Measurements from ENCODE around the gene MRGPRG. TPM values are rescaled to one million over a fixed set of nuclear protein-coding genes. Genes with fewer than 3 reads are reported as not detected.
A peak's percentile ranks its signal among the peaks of the same experiment; 100 is the strongest.

MRGPRG gene
- total and polyA plus RNA-seq, 2 of the 8 experiments (the other 6 are each of a cell fraction or from before 2014, with no cell fraction given): not detected

GRCh38 chr11:3200388-3201111 is 18.1 kb downstream of the MRGPRG start:
- Histone ChIP-seq H3K23me2 (ENCODE audit: low read depth, low read length) (peaks cover 11% of the 10 kb centered on the region), H3K27me3 (replicated peaks in 1 of 4; ENCODE audit: control insufficient read depth in 3 of 4, extremely low read depth in 1 of 4, insufficient read depth in 3 of 4, low read length in 3 of 4) (peaks cover 10 to 39% (median 30%) of the 10 kb centered on the region in 4 experiments), H2AK5ac (ENCODE audit: low read depth, low read length) (0 out of 2 replicates have a peak overlapping the region, but pooled peaks have one; percentile 24), H3K14ac (ENCODE audit: insufficient read length) (no peak overlapping the region), H2BK12ac (ENCODE audit: low read depth, low read length) (no peak overlapping the region), H2BK20ac (ENCODE audit: low read length) (no peak overlapping the region), H3K4me2 (ENCODE audit: insufficient read depth in 1 of 2, low read depth in 2 of 2, low read length in 2 of 2) (no peak overlapping the region), H3K23ac (ENCODE audit: insufficient read length) (no peak overlapping the region), H3K36me3 (ENCODE audit: control insufficient read depth in 2 of 4, insufficient read depth in 4 of 4, low read length in 3 of 4) (no peaks in the 10 kb centered on the region), H3K18ac (ENCODE audit: extremely low read depth, low read length) (no peak overlapping the region), H3K79me1 (ENCODE audit: low read depth, low read length) (peaks cover 3% of the 10 kb centered on the region; the same call in 1 of the 2 replicates), H2BK15ac (ENCODE audit: low read length) (no peak overlapping the region), H3K79me2 (ENCODE audit: control insufficient read depth in 1 of 2, insufficient read depth in 2 of 2, low read length in 2 of 2) (no peaks in the 10 kb centered on the region), H2BK5ac (ENCODE audit: low read depth, low read length) (no peak overlapping the region), H3K9ac (replicated peaks in 1 of 4; ENCODE audit: extremely low read depth in 1 of 4, low read depth in 3 of 4, low read length in 3 of 4) (no peak overlapping the region), H4K5ac (ENCODE audit: insufficient read length, low read depth, low read length) (no peak overlapping the region), H3K4me1 (replicated peaks in 1 of 4; ENCODE audit: control insufficient read depth in 3 of 4, insufficient read depth in 4 of 4, low read length in 3 of 4) (peaks cover 0 to 4% (median 4%) of the 10 kb centered on the region in 4 experiments; a peak in 6 of 7 replicates), H3K9me3 (ENCODE audit: insufficient read depth in 2 of 2, low read depth in 1 of 2, low read length in 1 of 2) (no peaks in the 10 kb centered on the region), H3K56ac (replicated peaks; ENCODE audit: insufficient read length, low read depth, low read length) (no peak overlapping the region), H2BK120ac (replicated peaks; ENCODE audit: low read depth, low read length) (no peak overlapping the region), H4K91ac (replicated peaks; ENCODE audit: insufficient read length, low read length) (no peak overlapping the region), H3K4ac (replicated peaks; ENCODE audit: insufficient read length, low read depth, low read length) (no peak overlapping the region), H4K20me1 (replicated peaks in 1 of 2; ENCODE audit: control insufficient read depth in 1 of 2, insufficient read depth in 2 of 2, low read length in 2 of 2) (peaks cover 0 to 5% of the 10 kb centered on the region in 2 experiments), H2AFZ (ENCODE audit: low read length) (no peak overlapping the region), H3K4me3 (ENCODE audit: extremely low read depth in 1 of 4, insufficient read depth in 2 of 4, low read depth in 3 of 4, low read length in 4 of 4) (no peak overlapping the region), H3K27ac (ENCODE audit: low read depth, low read length) (no peak overlapping the region), H4K8ac (ENCODE audit: extremely low read depth, insufficient read depth, low read length) (no peak overlapping the region)
- 90% methylated on average over 8 of the region's 12 CpGs; no CpG with 5 or more reads in 1 of the 2 experiments for WGBS, 2 experiments (ENCODE audit: extremely low coverage in 1 of 2, insufficient coverage in 1 of 2, insufficient read length in 1 of 2, insufficient replicate concordance in 2 of 2, low coverage in 1 of 2, low lambda C conversion rate in 2 of 2, missing lambda C conversion rate in 1 of 2)
- CTCF ChIA-PET (ENCODE audit: partially characterized antibody): interaction anchor here (0.8 to 12.0 kb wide), 11 partner anchors 8 to 179 kb away, joined by 3 to 99 read pairs (median 4); no protein-coding TSS in a partner anchor
- no peak for DNase-seq (ENCODE audit: low read depth in 1 of 2, low spot score in 2 of 2)
- FAIRE-seq: no peak
- POLR2A ChIA-PET (ENCODE audit: partially characterized antibody): no interaction called here
- no peak for TF ChIP-seq MAFK (IDR thresholded peaks at IDR 0.05; ENCODE audit: low read depth, low read length)
- no peak for TF ChIP-seq RNF2 (IDR thresholded peaks at IDR 0.05; ENCODE audit: borderline replicate concordance, low read depth, low read length, missing control alignments, poor library complexity, severe bottlenecking)
- TF ChIP-seq SP1 (IDR thresholded peaks at IDR 0.05; ENCODE audit: low read depth, low read length): no peak
- no peak for TF ChIP-seq FOSL1 (IDR thresholded peaks at IDR 0.05; ENCODE audit: insufficient read depth, low read depth, low read length)
- TF ChIP-seq PHF8 (conservative IDR thresholded peaks at IDR 0.05; ENCODE audit: low read depth, low read length): no peak
- no peak for TF ChIP-seq HDAC2 (IDR thresholded peaks at IDR 0.05; ENCODE audit: borderline replicate concordance in 1 of 2, low read depth in 2 of 2, low read length in 2 of 2)
- no peak for TF ChIP-seq TBP (IDR thresholded peaks at IDR 0.05; ENCODE audit: low read depth, low read length)
- TF ChIP-seq ATF2 (IDR thresholded peaks at IDR 0.05; ENCODE audit: low read length): no peak
- no peak for TF ChIP-seq SUZ12 (IDR thresholded peaks at IDR 0.05; ENCODE audit: low read length)
- no peak for TF ChIP-seq NRF1 (IDR thresholded peaks at IDR 0.05; ENCODE audit: low read depth, low read length)
